Measurements from ENCODE around the gene IPPK.

The IPPK gene

DNA sequence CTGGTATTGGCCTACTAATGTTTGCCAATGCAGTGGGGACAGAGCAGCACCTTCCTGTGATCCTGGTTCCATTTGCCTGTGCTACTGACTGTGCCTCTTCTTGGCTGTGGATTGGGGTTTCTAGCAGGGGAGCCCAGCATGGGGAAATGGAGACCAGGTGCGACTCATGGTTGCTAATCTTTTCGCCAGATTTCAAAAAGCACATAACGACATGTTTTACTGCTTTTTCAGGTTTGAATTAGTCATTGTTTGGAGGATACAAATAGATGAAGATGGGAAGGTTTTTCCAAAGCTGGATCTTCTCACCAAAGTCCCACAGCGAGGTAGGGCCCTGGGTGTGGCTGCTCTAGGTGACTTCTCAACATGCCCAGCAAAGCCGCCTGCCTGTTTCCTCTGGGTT lies 57.6 kb downstream of the IPPK start:
- no peak for DNase-seq (ENCODE audit: low read depth in 1 of 2, low spot score in 1 of 2)
- TF ChIP-seq JUND (IDR thresholded peaks at IDR 0.05; ENCODE audit: low read depth), result no peak
- in situ Hi-C loops (cut with HindIII; ENCODE audit: low pct_unique_long_range_greater_than_20kb, low sequenced_read_pairs), result no loop called here

DNA sequence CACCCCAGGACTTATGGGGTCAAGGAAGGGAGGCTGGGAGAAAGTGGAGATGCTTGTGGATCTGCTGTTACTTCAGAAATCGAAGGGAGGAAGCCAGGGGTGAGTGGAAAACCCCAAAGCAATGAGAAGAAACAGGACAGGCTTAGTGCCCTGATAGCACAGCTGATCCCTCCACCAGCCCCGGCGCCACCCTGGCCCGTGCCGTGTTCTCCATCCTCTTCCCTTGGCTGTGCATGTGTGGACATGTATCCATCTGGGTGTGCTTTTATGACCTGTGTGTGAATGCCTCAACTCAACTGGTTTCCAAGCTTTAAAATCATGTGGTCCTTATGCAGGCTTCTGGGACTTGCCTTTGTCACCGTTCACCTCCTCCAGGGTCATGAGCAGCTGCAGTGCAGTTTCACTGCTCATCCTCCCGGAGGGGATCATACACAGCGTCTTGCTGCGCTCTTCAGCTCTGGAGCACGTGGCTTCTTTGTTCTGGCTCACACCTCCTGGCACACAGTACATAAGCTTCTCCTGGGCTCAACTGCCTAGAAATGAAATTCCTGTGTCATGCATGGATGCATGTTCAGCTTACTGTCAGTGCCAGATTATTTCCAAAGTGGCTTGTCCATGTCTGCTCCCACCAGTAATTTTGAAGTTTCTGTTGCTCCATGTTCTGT lies 58.2 kb downstream of the IPPK start:
- no peak for DNase-seq (ENCODE audit: low read depth in 1 of 2, low spot score in 1 of 2)
- no peak for TF ChIP-seq JUND (IDR thresholded peaks at IDR 0.05; ENCODE audit: low read depth)
- in situ Hi-C loops (cut with HindIII; ENCODE audit: low pct_unique_long_range_greater_than_20kb, low sequenced_read_pairs), result no loop called here

DNA sequence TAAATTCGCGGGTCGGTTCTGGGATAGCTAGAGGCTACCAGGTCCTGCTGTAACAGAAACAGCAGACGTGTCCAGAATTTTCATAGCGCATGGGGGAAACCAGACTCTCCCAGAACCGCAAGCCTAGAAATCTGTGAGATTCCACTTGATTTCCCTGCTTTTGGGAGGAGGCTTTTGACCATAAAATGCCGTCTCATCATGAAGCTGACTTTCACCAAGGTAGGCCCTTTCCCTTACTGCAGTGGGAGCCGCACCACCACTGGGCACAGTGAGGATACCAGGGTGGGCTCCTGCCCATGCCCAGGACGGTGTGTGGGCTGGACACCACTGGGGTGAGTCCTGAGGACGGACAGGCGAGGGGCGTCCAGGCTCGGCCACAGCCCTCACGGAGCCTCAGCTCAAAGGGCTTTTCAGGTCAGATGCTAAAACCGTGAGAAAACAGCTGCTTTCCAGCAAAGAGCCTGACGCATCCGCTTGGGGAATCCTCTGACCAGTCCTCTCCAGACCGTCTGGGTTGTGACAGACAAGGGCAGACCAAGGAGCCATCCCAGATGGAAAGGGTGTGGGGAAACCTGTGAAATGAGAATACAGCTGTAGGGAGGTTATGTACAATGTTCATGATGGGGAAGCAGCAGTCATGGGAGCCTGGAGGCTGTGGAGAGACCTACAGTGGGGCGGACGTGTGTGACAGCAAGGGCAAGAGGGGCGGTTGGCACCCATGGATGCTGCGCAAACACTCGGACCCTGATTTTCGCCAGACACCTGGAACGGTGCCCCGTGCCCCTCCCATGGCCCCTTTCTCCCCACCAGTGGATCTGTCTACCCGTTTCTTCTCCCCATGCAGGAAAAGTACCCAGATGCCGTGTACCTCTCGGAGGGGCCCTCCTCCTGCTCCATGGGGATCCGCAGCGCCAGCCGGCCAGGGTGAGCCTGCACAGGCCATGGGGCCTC lies 59.2 kb downstream of the IPPK start:
- no peak for TF ChIP-seq JUND (IDR thresholded peaks at IDR 0.05; ENCODE audit: low read depth)
- in situ Hi-C loops (cut with HindIII; ENCODE audit: low pct_unique_long_range_greater_than_20kb, low sequenced_read_pairs), result no loop called here
- no peak for DNase-seq (ENCODE audit: low read depth in 1 of 2, low spot score in 1 of 2)

DNA sequence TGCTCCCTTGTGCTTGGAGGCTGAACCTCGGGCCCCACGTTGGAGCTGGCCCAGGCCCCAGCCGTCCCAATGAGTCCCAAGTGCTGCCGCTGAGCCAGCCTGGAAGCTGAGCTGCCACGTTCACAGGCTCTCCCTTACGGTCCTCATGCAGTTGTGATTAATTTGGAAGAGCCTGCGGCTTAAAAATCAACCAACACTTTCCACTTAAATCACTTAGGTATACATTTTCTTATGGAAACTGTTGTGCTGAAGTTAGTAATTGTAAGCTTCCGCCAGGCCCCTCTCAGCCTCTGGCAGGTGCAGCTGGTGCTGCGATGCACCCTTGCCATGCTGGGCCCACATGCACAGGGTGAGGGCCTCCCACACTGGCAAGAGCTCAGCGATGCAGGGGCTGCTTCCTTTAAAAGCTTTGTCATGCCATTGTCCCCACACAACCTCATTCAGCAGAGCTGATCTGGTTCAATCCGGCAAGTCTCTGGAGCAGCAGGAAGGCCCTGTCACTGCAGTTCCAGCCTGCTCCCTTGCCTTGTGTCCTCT lies 61.0 kb downstream of the IPPK start:
- in situ Hi-C loops (cut with HindIII; ENCODE audit: low pct_unique_long_range_greater_than_20kb, low sequenced_read_pairs), result no loop called here
- no peak for DNase-seq (ENCODE audit: low read depth in 1 of 2, low spot score in 1 of 2)
- TF ChIP-seq JUND (IDR thresholded peaks at IDR 0.05; ENCODE audit: low read depth), result no peak

DNA sequence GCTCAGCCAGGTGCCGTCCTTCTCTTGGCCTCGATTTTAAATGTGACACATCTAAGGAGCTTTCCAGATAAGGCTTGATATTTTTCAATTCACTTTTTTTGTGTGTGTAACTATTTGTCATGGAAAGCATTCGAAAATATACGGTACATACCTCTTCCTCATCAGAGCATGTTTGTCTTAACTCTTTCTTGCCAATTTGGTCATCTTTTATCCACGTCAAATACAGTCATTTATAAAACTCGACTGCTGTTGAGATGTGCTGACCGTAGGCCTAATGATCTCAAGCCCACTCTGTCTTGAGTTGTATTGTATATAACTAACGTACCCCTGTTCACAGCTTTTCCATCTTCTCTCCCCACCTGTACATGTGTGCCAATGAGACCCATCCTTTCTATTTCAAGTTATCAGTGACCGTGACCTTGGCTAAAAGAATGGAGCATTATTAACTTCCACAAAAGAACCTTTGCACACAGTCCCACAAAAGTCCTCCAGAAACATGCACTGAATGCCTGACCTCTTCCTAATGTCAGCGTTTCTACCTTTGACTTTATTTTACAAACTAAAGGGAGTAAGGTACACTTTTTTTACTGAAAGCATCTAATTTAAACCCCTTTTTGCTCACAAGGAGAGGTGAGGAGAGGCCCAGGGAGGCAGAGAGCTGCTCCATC lies 61.6 kb downstream of the IPPK start:
- DNase-seq (ENCODE audit: low read depth in 1 of 2, low spot score in 1 of 2), result no peak
- TF ChIP-seq JUND (IDR thresholded peaks at IDR 0.05; ENCODE audit: low read depth), result no peak
- in situ Hi-C loops (cut with HindIII; ENCODE audit: low pct_unique_long_range_greater_than_20kb, low sequenced_read_pairs), result no loop called here

DNA sequence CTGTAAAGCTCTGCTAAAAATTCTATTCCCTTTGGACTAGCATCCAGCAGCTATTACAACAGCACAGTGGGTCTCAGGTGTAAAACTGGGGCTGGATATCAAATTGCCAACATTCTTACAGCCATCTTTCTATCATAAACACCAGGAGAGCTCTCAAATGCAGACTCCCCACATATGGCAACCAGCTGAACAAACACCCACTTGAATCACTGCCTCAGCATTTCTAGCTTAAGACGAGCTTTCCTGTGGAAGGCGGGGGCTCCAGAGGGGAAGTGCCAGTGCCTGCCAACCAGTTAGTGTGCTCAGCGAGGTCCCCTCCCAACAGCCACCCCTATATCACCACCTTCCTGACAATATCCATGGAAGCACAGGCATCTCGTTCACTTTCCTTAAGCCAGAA lies 62.2 kb downstream of the IPPK start:
- TF ChIP-seq JUND (IDR thresholded peaks at IDR 0.05; ENCODE audit: low read depth), result no peak
- no peak for DNase-seq (ENCODE audit: low read depth in 1 of 2, low spot score in 1 of 2)
- in situ Hi-C loops (cut with HindIII; ENCODE audit: low pct_unique_long_range_greater_than_20kb, low sequenced_read_pairs), result no loop called here

DNA sequence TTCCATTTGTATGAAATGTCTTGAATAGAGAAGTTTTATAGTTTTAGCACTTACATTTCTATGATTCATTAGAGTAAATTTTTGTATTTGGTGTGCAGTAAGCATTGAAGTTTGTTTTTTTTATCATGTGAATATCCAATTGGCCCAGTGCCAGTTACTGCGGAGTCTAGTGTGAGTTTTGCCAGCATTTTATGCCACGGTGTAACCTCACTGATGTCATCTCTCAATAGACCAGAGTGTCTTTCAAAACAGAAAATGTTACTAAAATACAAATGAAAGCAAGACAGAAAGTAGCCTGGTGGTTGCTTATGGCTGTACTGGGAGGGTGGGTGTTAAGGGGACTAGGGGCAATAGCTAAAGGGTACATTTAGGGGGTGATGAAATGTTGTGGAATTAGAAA lies 62.8 kb downstream of the IPPK start:
- no peak for TF ChIP-seq JUND (IDR thresholded peaks at IDR 0.05; ENCODE audit: low read depth)
- in situ Hi-C loops (cut with HindIII; ENCODE audit: low pct_unique_long_range_greater_than_20kb, low sequenced_read_pairs), result no loop called here
- DNase-seq (ENCODE audit: low read depth in 1 of 2, low spot score in 1 of 2), result no peak

DNA sequence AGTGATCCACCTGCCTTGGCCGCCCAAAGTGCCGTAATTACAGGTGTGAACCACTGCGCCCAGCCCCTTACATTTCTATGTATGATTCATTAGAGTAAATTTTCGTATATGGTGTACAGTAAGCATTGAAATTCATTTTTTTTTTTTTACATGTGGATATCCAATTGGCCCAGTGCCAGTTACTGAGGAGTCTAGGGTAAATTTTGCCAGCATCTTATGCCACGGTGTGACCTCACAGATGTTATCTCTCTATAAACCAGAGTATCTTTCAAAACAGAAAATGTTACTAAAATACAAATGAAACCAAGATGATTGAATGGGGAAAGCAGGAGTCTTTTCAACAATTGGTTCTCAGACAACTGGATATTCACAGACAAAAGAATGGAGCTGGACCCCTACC lies 64.7 kb downstream of the IPPK start:
- TF ChIP-seq JUND (IDR thresholded peaks at IDR 0.05; ENCODE audit: low read depth), result no peak
- no peak for DNase-seq (ENCODE audit: low read depth in 1 of 2, low spot score in 1 of 2)
- in situ Hi-C loops (cut with HindIII; ENCODE audit: low pct_unique_long_range_greater_than_20kb, low sequenced_read_pairs), result no loop called here

DNA sequence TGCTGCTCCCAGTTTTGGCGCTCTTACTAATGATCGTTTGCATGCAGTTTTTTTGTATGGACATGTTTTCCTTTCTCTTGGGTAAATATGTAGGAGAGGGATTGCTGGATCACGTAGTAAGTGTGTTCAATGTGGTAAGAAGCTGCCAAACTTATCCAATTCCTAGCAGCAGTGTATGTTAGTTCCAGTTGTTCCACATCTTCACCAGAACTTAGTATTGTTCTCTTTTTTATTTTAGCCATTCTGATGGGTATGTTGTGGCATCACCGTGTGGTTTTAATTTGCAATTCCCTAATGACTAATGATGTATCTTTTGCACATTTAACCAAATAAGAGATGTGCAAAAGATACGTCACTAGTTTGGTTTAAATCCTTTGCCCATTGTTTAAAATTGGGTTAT lies 65.9 kb downstream of the IPPK start:
- no peak for TF ChIP-seq JUND (IDR thresholded peaks at IDR 0.05; ENCODE audit: low read depth)
- in situ Hi-C loops (cut with HindIII; ENCODE audit: low pct_unique_long_range_greater_than_20kb, low sequenced_read_pairs), result no loop called here
- no peak for DNase-seq (ENCODE audit: low read depth in 1 of 2, low spot score in 1 of 2)

DNA sequence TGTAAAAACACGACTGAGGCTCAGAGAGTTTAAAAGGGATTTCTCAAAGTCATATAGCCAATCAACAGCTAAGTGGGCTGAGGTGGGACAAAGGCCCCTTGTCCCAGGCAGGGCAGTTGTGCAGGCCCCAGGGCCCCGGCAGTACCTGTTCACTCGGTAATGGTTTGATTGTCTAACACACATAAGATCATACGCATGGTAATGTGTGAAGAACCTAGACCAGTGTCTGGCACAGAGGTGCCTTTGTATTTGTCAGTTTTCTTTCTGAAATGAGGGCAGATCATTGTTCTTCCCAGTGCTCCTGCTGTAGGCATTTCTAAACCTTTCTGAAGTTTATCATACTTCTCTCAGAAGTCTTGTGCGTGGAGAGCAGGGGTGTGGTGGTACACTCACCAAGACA lies 66.8 kb downstream of the IPPK start:
- TF ChIP-seq JUND (IDR thresholded peaks at IDR 0.05; ENCODE audit: low read depth), result no peak
- in situ Hi-C loops (cut with HindIII; ENCODE audit: low pct_unique_long_range_greater_than_20kb, low sequenced_read_pairs), result no loop called here
- DNase-seq (ENCODE audit: low read depth in 1 of 2, low spot score in 1 of 2), result no peak

DNA sequence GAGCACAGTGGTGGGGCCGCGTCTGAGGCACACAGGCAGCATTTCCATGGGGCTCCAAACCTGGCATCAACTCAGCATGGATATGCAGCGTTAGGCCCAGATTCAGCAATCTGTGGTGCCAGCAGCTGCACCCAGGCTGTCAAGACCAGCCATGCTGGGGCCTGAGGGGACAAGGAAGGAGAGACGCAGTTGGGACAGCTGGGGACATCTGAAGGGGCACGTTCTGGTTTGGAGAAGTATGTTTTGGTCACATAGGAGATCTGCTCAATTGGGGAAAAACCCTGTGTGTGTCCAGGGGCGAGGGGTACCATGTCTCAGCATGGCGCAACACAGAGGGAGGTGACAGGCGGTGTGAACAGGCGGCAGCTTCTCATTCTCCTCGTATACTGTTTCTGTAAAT lies 67.5 kb downstream of the IPPK start:
- DNase-seq (ENCODE audit: low read depth in 1 of 2, low spot score in 1 of 2), result no peak
- TF ChIP-seq JUND (IDR thresholded peaks at IDR 0.05; ENCODE audit: low read depth), result no peak
- in situ Hi-C loops (cut with HindIII; ENCODE audit: low pct_unique_long_range_greater_than_20kb, low sequenced_read_pairs), result no loop called here

DNA sequence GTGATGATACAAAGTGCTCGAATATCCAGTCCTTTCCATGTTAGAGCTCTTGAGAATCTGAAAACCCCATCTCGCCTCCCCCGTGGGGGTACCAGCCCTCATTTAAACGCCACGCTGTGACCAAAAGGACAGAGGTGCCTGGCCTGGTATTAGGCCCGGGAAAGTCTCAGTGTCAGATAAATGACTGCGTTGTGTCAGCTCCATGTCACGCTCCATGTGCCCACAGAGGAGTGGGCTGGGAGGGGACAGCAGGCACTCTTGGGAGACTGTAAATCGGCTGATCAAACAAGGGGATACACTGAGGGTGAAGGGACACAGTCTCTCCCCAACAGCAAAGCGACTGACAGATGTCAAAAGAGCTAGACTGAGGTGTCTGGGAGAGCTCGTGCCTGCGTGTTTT lies 68.5 kb downstream of the IPPK start:
- in situ Hi-C loops (cut with HindIII; ENCODE audit: low pct_unique_long_range_greater_than_20kb, low sequenced_read_pairs), result no loop called here
- no peak for TF ChIP-seq JUND (IDR thresholded peaks at IDR 0.05; ENCODE audit: low read depth)
- no peak for DNase-seq (ENCODE audit: low read depth in 1 of 2, low spot score in 1 of 2)
